Lung (tissue), 12 donors: Measurements from ENCODE around the gene CD8B. TPM values are rescaled to one million over a fixed set of nuclear protein-coding genes. Genes with fewer than 3 reads are reported as not detected.

ENCODE experiments used
- ATAC-seq: fragments of 200-7000 bp; cut with Tn5 transposase; one replicate; pipeline ENCODE4 v1.9.1; 2020; ENCODE audit warnings: moderate number of reproducible peaks; ENCODE audit not compliant: insufficient read depth, low FRiP score
- DNase-seq, 3 donors: peaks; one replicate each; pipeline ENCODE4 v3.0.0-alpha.2; 2013 to 2017
- H3K27ac ChIP-seq, 2 donors: one replicate each; pipeline ENCODE4 v1.5.1; 2013; ENCODE audit warnings: mild to moderate bottlenecking in 2 of 2, moderate library complexity in 2 of 2, control low read depth in 1 of 2, inconsistent platforms in 1 of 2, low read depth in 1 of 2, low read length in 1 of 2
- H3K27me3 ChIP-seq, 3 donors: one replicate each; pipeline ENCODE4 v1.5.1; 2013; ENCODE audit warnings: low read length in 2 of 3; ENCODE audit not compliant: control insufficient read depth in 3 of 3, insufficient read depth in 3 of 3
- H3K36me3 ChIP-seq, 4 donors: one replicate each; pipeline ENCODE4 v1.5.1; 2013; ENCODE audit warnings: low read length in 4 of 4, mild to moderate bottlenecking in 1 of 4, moderate library complexity in 1 of 4; ENCODE audit not compliant: control insufficient read depth in 4 of 4, insufficient read depth in 4 of 4
- H3K4me1 ChIP-seq, 5 donors: one replicate each; pipeline ENCODE4 v1.5.1; 2013; ENCODE audit warnings: low read length in 5 of 5, mild to moderate bottlenecking in 2 of 5, moderate library complexity in 1 of 5; ENCODE audit not compliant: control insufficient read depth in 5 of 5, insufficient read depth in 5 of 5
- H3K4me3 ChIP-seq: one replicate; pipeline ENCODE4 v1.5.1; 2013; ENCODE audit warnings: mild to moderate bottlenecking, control low read depth, moderate library complexity
- H3K9ac ChIP-seq, 2 donors: one replicate each; pipeline ENCODE4 v1.5.1; 2013; ENCODE audit warnings: low read length in 2 of 2, control low read depth in 1 of 2; ENCODE audit not compliant: insufficient read depth in 1 of 2
- H3K9me3 ChIP-seq, 4 donors: one replicate each; pipeline ENCODE4 v1.5.1; 2013; ENCODE audit warnings: low read length in 3 of 4, mild to moderate bottlenecking in 1 of 4, moderate library complexity in 1 of 4; ENCODE audit not compliant: control insufficient read depth in 4 of 4, insufficient read depth in 3 of 4
- WGBS, 2 donors: extraction: QIAGEN DNeasy Blood & Tissue Kit; methylation state at CpG; one replicate each; pipeline ENCODE4 v1.1.7; 2013; 5-methylcytosine and 5-hydroxymethylcytosine counted together
- polyA plus RNA-seq, 2 donors: library from polyadenylated mRNA; stranded (reverse); fragments of 200-250 nt; gene quantifications; one replicate each; pipeline ENCODE4 v1.2.1, GENCODE V29; 2013
- total RNA-seq, 2 donors: library from RNA; depleted of rRNA in 1 of 2; stranded (reverse); fragments of >200 nt in 1 of 2; gene quantifications; one replicate each; pipeline ENCODE4 v1.2.1, GENCODE V29; 2014 to 2021
- TF ChIP-seq, protein P1 (sequence below): IDR thresholded peaks from 2 replicates; pipeline ENCODE4 v1.5.1; 2012; ENCODE audit warnings: mild to moderate bottlenecking; ENCODE audit errors: control extremely low read depth, extremely low read depth
- donor health status: control.
- donor health status: control.
- donor health status: Bipolar disorder and iron deficiency.
- donor health status: healthy.
- donor health status: DM: yes; HTN: yes; CAD: no.

The CD8B gene
- total and polyA plus RNA-seq, 4 donors, result 0.28 to 2.1 (median 1.1) TPM

GRCh38 chr2:86833315-86833714 is 28.4 kb downstream of the CD8B start:
- 85 to 97% methylated on average over 7 to 10 of the region's 10 CpGs for WGBS, 2 donors
- no peak overlapping the region for H3K4me3 ChIP-seq
- H3K9me3 ChIP-seq, result no peaks in the 10 kb centered on the region
- no peak overlapping the region for H3K9ac ChIP-seq
- H3K4me1 ChIP-seq, result no peaks in the 10 kb centered on the region
- TF ChIP-seq, protein P1, sequence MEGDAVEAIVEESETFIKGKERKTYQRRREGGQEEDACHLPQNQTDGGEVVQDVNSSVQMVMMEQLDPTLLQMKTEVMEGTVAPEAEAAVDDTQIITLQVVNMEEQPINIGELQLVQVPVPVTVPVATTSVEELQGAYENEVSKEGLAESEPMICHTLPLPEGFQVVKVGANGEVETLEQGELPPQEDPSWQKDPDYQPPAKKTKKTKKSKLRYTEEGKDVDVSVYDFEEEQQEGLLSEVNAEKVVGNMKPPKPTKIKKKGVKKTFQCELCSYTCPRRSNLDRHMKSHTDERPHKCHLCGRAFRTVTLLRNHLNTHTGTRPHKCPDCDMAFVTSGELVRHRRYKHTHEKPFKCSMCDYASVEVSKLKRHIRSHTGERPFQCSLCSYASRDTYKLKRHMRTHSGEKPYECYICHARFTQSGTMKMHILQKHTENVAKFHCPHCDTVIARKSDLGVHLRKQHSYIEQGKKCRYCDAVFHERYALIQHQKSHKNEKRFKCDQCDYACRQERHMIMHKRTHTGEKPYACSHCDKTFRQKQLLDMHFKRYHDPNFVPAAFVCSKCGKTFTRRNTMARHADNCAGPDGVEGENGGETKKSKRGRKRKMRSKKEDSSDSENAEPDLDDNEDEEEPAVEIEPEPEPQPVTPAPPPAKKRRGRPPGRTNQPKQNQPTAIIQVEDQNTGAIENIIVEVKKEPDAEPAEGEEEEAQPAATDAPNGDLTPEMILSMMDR, result no peak
- DNase-seq (no peak), ATAC-seq (no peak)
- H3K36me3 ChIP-seq, result no peaks in the 10 kb centered on the region
- H3K27me3 ChIP-seq, result no peaks in the 10 kb centered on the region
- no peak overlapping the region for H3K27ac ChIP-seq

DNA sequence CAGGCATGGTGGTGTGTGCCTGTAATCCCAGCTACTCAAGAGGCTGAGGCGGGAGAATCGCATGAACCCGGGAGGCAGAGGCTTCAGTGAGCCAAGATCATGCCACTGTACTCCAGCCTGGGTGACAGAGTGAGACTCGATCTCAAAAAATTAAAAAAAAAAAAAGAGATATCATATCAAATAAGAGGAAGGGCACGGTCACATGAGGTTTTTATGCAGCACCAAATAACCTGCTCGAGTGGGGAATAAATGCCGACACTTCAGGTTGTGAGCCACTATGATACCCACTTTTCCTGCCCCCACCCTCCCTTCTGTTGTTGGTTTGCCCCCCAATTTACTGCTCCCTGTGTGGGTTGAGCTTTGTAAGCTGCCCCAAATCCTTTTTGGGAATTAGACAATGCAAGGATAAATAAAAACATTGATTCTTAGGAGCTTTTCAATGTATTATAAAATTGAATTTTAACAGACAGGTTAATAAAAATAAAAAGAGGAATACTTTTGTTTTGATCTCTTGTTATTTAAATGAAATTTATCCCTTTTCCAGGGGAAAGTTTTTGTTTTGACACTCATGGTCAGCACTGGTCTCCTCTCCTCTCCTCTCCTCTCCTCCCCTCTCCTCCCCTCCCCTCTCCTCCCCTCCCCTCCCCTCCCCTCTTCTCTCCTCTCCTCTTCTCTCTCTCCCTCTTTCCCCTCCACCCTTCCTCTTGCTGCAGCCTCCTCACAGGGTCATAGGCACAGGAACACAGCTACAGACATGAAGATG is 29.2 kb downstream of the CD8B start:
- no peak for ATAC-seq
- no peaks in the 10 kb centered on the region for H3K27me3 ChIP-seq
- no peak overlapping the region for H3K4me3 ChIP-seq
- TF ChIP-seq, protein P1, result no peak
- H3K27ac ChIP-seq, result no peak overlapping the region
- DNase-seq, result no peak
- H3K36me3 ChIP-seq, result no peaks in the 10 kb centered on the region
- H3K9me3 ChIP-seq, result no peaks in the 10 kb centered on the region
- H3K4me1 ChIP-seq, result no peaks in the 10 kb centered on the region
- H3K9ac ChIP-seq, result no peak overlapping the region
- WGBS, 2 donors, result 76 to 87% methylated on average over 7 of the region's 7 CpGs

GRCh38 chr2:86831537-86831936 is 30.1 kb downstream of the CD8B start:
- ATAC-seq, result no peak
- TF ChIP-seq, protein P1, result no peak

DNA sequence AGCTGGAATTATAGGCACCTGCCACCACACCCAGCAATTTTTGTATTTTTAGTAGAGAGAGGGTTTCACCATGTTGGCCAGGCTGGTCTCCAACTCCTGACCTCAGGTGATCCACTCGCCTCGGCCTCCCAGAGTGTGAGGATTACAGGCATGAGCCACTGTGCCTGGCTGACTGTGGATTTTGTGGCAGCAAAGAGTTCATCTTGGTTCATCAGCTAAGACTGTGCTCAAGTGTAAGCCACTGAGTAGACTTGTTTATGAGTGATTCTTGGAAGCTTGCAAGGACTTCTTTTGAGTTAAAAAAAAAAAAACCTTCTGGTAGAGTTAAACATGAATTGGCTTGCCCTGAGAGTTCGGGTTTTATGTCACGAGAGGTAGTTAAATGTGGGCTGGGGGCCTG is 34.7 kb downstream of the CD8B start:
- H3K4me3 ChIP-seq, result no peak overlapping the region
- H3K4me1 ChIP-seq, result no peaks in the 10 kb centered on the region
- no peak overlapping the region for H3K27ac ChIP-seq
- DNase-seq (no peak), ATAC-seq (no peak)
- no peak overlapping the region for H3K9ac ChIP-seq
- peaks cover 0 to 9% (median 3%) of the 10 kb centered on the region in 4 donors for H3K9me3 ChIP-seq
- no peaks in the 10 kb centered on the region for H3K36me3 ChIP-seq
- TF ChIP-seq, protein P1, result no peak
- peaks cover 0 to 5% (median 0%) of the 10 kb centered on the region in 3 donors for H3K27me3 ChIP-seq
- 89 to 96% methylated on average over 4 of the region's 4 CpGs for WGBS, 2 donors

More at GRCh38 chr2:86831537-86831936, 30.1 kb downstream of the CD8B start:
- Histone ChIP-seq H3K36me3 (no peaks in the 10 kb centered on the region), H3K9me3 (no peaks in the 10 kb centered on the region), H3K4me3 (no peak overlapping the region), H3K4me1 (no peaks in the 10 kb centered on the region), H3K27ac (no peak overlapping the region), H3K9ac (no peak overlapping the region), H3K27me3 (no peaks in the 10 kb centered on the region)
- 57 to 82% methylated on average over 2 of the region's 2 CpGs for WGBS, 2 donors
- no peak for DNase-seq
